ENCODE data around the gene GAK. TPM values are rescaled to one million over a fixed set of nuclear protein-coding genes. Genes with fewer than 3 reads are reported as not detected.

Gene GAK
- total RNA-seq, 2 donors from 2014 or later = 104 to 121 TPM

- Mint-ChIP-seq H3K27me3 (ENCODE audit: insufficient read depth) (peaks cover 35% of the 10 kb centered on the region), H3K36me3 (ENCODE audit: low read depth) (peaks cover 2% of the 10 kb centered on the region), H3K4me1 (peaks cover 8% of the 10 kb centered on the region), H3K27ac (no peak overlapping the region), H3K9me3 (peaks cover 10% of the 10 kb centered on the region), H3K4me3 (peak overlapping the region; percentile 52)
- Histone ChIP-seq H3K9ac (ENCODE audit: extremely low read depth, low read length, poor library complexity, severe bottlenecking) (no peak overlapping the region), H3K4me1 (ENCODE audit: control insufficient read depth, insufficient read depth, low read length) (no peaks in the 10 kb centered on the region), H3K4me3 (ENCODE audit: low read length) (peak overlapping the region; percentile 79), H3K27ac (ENCODE audit: low read depth, low read length) (no peak overlapping the region), H3K36me3 (ENCODE audit: control insufficient read depth, insufficient read depth, low read length) (no peaks in the 10 kb centered on the region), H3K9me3 (ENCODE audit: control insufficient read depth, low read length) (no peaks in the 10 kb centered on the region), H3K27me3 (ENCODE audit: control insufficient read depth, insufficient read depth, low read length, poor library complexity, severe bottlenecking) (peaks cover 9% of the 10 kb centered on the region)
- 85 to 89% methylated on average over 13 to 24 of the region's 24 CpGs for WGBS, 2 experiments (ENCODE audit: insufficient coverage in 1 of 2, insufficient read length in 1 of 2)
- TF ChIP-seq CTCF (conservative IDR thresholded peaks at IDR 0.05) = no peak
- no peak for DNase-seq
Measured at GRCh38 chr4:971666-972500, 39.8 kb upstream of the GAK start.

GRCh38 chr4:970854-971520, 38.9 kb upstream of the GAK start:
- no peak for TF ChIP-seq CTCF (conservative IDR thresholded peaks at IDR 0.05)
- Histone ChIP-seq H3K36me3 (ENCODE audit: control insufficient read depth, insufficient read depth, low read length) (no peaks in the 10 kb centered on the region), H3K9me3 (ENCODE audit: control insufficient read depth, low read length) (no peaks in the 10 kb centered on the region), H3K4me1 (ENCODE audit: control insufficient read depth, insufficient read depth, low read length) (no peaks in the 10 kb centered on the region), H3K9ac (ENCODE audit: extremely low read depth, low read length, poor library complexity, severe bottlenecking) (no peak overlapping the region), H3K27ac (ENCODE audit: low read depth, low read length) (no peak overlapping the region), H3K4me3 (ENCODE audit: low read length) (no peak overlapping the region), H3K27me3 (ENCODE audit: control insufficient read depth, insufficient read depth, low read length, poor library complexity, severe bottlenecking) (peaks cover 9% of the 10 kb centered on the region)
- Mint-ChIP-seq H3K4me3 (no peak overlapping the region), H3K27me3 (ENCODE audit: insufficient read depth) (peaks cover 31% of the 10 kb centered on the region), H3K27ac (no peak overlapping the region), H3K4me1 (peaks cover 8% of the 10 kb centered on the region), H3K36me3 (ENCODE audit: low read depth) (peaks cover 3% of the 10 kb centered on the region), H3K9me3 (peaks cover 7% of the 10 kb centered on the region)
- 81 to 84% methylated on average over 17 of the region's 17 CpGs for WGBS, 2 experiments (ENCODE audit: insufficient coverage in 1 of 2, insufficient read length in 1 of 2)
- DNase-seq = no peak

GRCh38 chr4:970046-970745, 38.1 kb upstream of the GAK start:
- peak; percentile 80 for DNase-seq
- H3K4me3 ChIP-seq (ENCODE audit: low read length) = no peak overlapping the region
- H3K27ac ChIP-seq (ENCODE audit: low read depth, low read length) = no peak overlapping the region
- WGBS, 2 experiments (ENCODE audit: insufficient coverage in 1 of 2, insufficient read length in 1 of 2) = 87 to 88% methylated on average over 22 to 25 of the region's 25 CpGs
- TF ChIP-seq CTCF (conservative IDR thresholded peaks at IDR 0.05) = no peak
- Mint-ChIP-seq H3K36me3 (ENCODE audit: low read depth) (peaks cover 4% of the 10 kb centered on the region), H3K9me3 (peaks cover 4% of the 10 kb centered on the region), H3K27ac (no peak overlapping the region), H3K27me3 (ENCODE audit: insufficient read depth) (peaks cover 29% of the 10 kb centered on the region), H3K4me3 (no peak overlapping the region), H3K4me1 (peaks cover 8% of the 10 kb centered on the region)
- peaks cover 9% of the 10 kb centered on the region for H3K27me3 ChIP-seq (ENCODE audit: control insufficient read depth, insufficient read depth, low read length, poor library complexity, severe bottlenecking)
- H3K9me3 ChIP-seq (ENCODE audit: control insufficient read depth, low read length) = no peaks in the 10 kb centered on the region
- no peaks in the 10 kb centered on the region for H3K4me1 ChIP-seq (ENCODE audit: control insufficient read depth, insufficient read depth, low read length)
- no peak overlapping the region for H3K9ac ChIP-seq (ENCODE audit: extremely low read depth, low read length, poor library complexity, severe bottlenecking)
- no peaks in the 10 kb centered on the region for H3K36me3 ChIP-seq (ENCODE audit: control insufficient read depth, insufficient read depth, low read length)
